Endothelial cell of umbilical vein (primary cell): ENCODE results near the gene MAGIX.

Experiments used
- CTCF ChIP-seq, 2 donors: IDR thresholded peaks; 1 replicate in 1 of 2; 2 replicates in 1 of 2; pipeline ENCODE4 v1.5.1; 2011; ENCODE audit warnings: low read length in 2 of 2, mild to moderate bottlenecking in 2 of 2, moderate library complexity in 2 of 2, control low read depth in 1 of 2, inconsistent platforms in 1 of 2, low read depth in 1 of 2; ENCODE audit not compliant: insufficient read depth in 1 of 2; ENCODE audit errors: extremely low read depth in 1 of 2
- POLR2AphosphoS5 ChIP-seq: IDR thresholded peaks from 2 replicates; pipeline ENCODE4 v1.6.1; 2012; ENCODE audit warnings: low read depth, mild to moderate bottlenecking, control low read depth, low read length, moderate library complexity; ENCODE audit not compliant: insufficient read depth

- TF ChIP-seq CTCF (IDR thresholded peaks at IDR 0.05; ENCODE audit: extremely low read depth in 1 of 2, insufficient read depth in 1 of 2, low read depth in 1 of 2, low read length in 2 of 2) (no peak), POLR2AphosphoS5 (no peak)
These were observed 45.8 kb upstream of the MAGIX start for GRCh38 chrX:49116716-49117115.
